HPDE6-E6E7 (cell line): ENCODE results near the gene CLMN.
"Not testable (repeated sequence)": the region's sequence is repeated elsewhere in the genome, so short reads cannot be mapped to it uniquely, and the experiment has no call there.

Source experiments
- DNase-seq: peaks from one replicate; pipeline ENCODE4 v3.0.0; 2011; ENCODE audit warnings: missing footprints; ENCODE audit errors: extremely low spot score

Gene CLMN

GRCh38 chr14:95138455-95138854 is 181.3 kb downstream of the CLMN start:
- DNase-seq: not testable (repeated sequence)

GRCh38 chr14:95137804-95138167 is 181.9 kb downstream of the CLMN start:
- no peak for DNase-seq

- DNase-seq: no peak
Observed at GRCh38 chr14:95137164-95137803, 182.4 kb downstream of the CLMN start.

- no peak for DNase-seq
Observed at GRCh38 chr14:95136631-95137030, 183.1 kb downstream of the CLMN start.

GRCh38 chr14:95134304-95134933 is 185.3 kb downstream of the CLMN start:
- no peak for DNase-seq

DNA sequence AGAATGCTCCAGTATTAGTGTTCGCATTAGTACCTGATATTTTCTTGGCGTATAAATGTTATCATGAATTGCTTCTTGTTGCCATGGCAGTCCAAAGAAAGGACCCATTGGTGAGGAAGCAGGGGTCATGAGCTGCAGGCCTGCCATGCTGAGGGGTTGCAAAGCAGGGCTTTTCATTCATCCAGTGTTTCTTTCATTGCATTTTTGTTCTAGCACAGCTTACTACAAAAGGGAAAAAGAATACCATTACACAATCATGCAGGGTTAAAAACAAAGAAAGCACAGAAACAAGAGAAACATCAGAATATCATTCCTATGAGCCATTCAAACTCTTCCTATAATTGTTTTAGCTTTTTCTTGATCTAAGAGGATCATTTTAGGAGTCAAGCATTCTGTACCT is 186.4 kb downstream of the CLMN start:
- no peak for DNase-seq

- DNase-seq: no peak
Observed at GRCh38 chr14:95132760-95133159, 186.9 kb downstream of the CLMN start.
